ENCODE data around the gene MEAK7.

The MEAK7 gene

GRCh38 chr16:84463221-84463620 lies 41.2 kb downstream of the MEAK7 start:
- no peak for DNase-seq

- no peak for DNase-seq
These were observed 41.9 kb downstream of the MEAK7 start for GRCh38 chr16:84462296-84463210.

DNA sequence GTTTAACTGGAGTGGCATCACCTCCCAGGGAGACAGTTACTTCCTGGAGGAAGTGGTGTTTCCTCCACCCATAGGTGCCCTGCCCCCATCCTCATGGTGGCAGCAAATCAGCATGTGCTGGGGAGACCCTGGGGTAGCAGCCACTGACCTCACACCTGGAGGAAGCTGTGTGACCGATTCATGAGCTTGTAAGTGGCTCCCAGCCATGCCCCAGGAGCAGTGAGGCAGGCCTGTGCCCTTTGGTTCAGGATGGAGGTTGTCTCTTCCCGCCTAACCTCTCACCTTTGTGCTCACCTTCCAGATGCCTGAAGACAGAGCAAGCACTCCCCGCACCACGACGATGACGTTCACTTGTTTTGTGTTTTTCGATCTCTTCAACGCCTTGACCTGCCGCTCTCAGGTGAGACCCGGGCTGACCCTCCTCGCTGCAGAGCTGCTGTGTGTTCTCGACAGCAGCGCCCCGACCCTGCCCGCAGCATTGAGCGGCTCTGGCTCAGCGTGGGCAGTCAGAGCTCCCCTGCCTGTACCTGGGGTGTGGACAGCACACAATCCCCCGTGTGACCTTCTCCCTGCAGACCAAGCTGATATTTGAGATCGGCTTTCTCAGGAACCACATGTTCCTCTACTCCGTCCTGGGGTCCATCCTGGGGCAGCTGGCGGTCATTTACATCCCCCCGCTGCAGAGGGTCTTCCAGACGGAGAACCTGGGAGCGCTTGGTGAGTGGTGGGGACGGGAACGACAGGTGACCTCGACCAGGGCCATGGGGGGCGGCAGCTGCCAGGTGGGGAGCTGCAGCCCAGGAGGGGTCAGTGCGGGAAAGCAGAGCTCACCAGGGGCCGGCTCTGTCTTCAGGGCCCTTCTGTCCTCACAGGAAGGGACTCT lies 42.8 kb downstream of the MEAK7 start:
- no peak for DNase-seq

DNA sequence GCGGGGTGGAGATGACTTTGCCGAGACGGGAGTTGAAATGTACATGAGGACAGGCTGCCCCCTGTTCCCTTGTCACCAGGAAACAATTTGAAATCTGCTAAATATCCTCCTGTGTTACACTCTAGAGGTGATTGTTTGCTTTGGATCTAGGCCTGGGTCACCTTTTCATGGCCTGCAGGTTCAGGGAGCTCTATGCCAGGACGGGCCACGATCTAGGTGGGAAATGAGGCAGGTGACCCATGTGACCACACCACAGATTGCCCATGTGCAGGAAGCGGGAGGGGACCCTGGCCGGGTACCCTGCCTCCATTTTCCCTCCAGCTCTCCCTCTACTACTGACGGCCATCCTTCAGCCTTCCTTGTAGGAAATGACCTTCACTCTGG lies 43.4 kb downstream of the MEAK7 start:
- DNase-seq: no peak

DNA sequence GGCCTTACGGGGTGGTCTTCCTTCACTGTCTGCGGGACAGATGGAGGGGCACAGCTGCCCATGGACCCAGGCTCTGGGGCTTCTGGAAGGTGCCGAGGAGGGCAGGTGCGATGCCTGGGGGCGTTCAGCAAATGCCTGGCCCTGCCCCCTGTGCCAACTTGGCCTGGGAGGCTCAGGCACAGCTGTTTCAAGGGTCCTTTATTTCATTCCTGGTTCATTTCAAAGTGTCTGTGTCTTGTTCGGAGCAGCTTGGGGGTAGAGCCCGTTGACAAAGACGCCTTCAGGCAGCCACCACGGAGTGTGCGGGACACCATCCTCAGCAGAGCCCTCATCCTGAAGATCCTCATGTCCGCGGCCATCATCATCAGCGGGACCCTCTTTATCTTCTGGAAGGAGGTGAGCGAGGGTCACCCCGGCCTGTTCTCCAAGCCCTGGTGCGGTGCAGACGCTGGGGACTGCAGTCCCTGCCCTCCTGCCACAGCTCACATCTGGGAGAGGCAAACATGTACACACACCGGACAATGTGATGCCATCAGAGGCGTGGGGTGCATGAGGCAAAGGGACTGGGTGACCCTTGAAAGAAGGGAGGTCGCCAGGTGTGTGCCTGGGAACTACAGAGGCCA lies 43.9 kb downstream of the MEAK7 start:
- no peak for DNase-seq

- DNase-seq: no peak
These were observed 44.5 kb downstream of the MEAK7 start for GRCh38 chr16:84459941-84460405.

DNA sequence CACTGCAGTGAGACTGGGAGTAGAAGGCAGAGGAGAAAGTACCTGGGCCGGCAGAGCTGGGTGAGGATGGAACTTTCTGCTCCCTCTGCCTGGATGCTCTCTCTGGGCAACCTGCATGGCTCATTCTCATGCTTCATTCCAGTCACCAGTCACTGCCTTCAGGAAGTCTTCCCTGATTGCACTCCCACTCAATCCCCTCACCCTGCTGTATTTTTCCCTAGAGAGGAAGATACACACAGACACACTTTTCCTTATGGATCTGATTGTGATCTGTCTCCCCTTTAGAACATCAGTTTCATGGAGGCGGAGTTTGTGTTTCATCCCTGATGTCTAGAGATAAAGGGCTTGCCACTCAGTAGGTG lies 44.9 kb downstream of the MEAK7 start:
- DNase-seq: no peak

DNA sequence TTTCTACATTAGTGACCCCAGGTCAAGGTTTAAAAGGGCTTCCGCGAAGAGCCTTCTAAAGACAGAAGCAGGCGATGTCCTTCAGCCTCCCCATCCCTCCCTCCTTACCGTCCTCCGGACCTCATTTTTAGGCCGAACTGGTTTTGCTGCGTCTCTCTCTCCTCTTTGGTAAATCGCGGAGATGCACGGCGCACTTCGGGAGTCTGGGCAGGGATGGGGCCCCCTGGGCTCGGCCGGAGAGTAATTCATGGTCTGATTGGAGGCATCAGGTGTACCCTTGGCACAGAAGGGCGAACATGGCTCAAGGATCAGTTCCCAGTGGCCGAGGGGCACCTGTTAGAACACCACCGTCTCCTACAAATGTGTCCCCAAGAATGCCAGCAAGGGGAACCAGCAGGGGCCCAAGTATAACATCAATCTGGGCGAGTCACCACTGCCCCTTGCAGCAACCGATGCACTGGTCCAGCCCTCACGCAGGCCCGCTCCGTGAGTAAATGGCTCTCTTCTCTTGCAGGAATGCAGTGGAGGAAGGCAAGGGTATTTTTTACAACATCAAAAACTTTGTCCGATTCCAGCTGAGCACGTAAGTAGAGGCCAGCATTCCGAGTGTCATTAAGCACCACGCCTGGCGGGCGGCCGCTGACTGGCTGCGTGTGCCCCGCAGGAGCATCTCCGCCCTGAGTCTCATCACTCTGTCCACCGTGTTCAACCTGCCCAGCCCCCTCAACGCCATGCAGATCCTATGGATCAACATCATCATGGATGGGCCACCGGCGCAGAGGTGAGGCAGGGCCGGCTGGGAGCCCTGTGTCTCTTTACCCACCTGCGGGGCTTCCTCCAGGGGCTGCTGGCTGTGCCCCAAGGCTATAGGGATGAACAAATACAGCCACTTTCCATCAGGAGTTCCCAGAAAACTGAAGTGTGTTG lies 45.6 kb downstream of the MEAK7 start:
- no peak for DNase-seq

GRCh38 chr16:84455031-84455430 lies 49.4 kb downstream of the MEAK7 start:
- no peak for DNase-seq

Data from stimulated activated CD8-positive, alpha-beta memory T cell treated with anti-CD3 and anti-CD28 coated beads, Interleukin-4, amount 100 ng/mL, for 48 hours (primary cell).